Retinal pigment epithelial cell (primary cell): ENCODE data around the gene SAFB.
"Not testable (repeated sequence)": the region's sequence is repeated elsewhere in the genome, so short reads cannot be mapped to it uniquely, and the experiment has no call there.

Experiments
- DNase-seq: peaks from one replicate; pipeline ENCODE4 v3.0.0-alpha.2; 2010; ENCODE audit warnings: low read depth
- H3K4me3 ChIP-seq: 2 replicates; pipeline ENCODE4 v1.5.1; 2011; ENCODE audit warnings: mild to moderate bottlenecking, low read length, control low read depth, moderate library complexity
- CTCF ChIP-seq: conservative IDR thresholded peaks from 2 replicates; pipeline ENCODE4 v1.5.1; 2011; ENCODE audit warnings: low read depth, low read length, control low read depth, inconsistent platforms

The SAFB gene

GRCh38 chr19:5683177-5683886 is 60.4 kb downstream of the SAFB start:
- TF ChIP-seq CTCF: no peak
- DNase-seq: no peak
- H3K4me3 ChIP-seq: no peak overlapping the region

DNA sequence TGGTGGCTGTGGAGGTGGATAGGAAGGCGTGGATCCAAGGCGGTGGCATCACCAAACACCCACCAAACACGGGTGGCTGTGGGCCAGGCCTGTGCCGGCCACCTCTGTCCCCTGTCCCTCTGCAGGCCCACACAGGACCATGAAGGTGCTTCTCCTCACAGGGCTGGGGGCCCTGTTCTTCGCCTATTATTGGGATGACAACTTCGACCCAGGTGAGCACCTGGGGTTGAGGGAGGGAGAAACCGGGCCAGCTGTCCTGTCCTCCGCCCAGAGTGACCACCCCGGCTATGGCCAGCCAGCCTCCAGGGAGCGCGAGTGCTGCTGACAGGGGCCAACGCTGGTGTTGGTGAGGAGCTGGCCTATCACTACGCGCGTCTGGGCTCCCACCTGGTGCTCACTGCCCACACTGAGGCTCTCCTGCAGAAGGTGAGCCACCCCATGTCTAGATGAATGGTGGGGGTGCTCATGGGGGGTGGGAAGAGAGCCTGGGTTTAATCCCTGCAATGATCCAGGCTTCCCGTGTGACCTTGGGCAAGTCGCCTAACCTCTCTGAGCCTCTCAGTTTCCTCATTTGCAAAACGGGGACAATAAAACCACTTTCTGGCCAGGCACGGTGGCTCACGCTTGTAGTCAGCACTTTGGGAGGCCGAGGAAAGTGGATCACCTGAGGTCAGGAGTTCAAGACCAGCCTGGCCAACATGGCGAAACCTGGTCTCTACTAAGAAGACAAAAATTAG is 62.0 kb downstream of the SAFB start:
- no peak overlapping the region for H3K4me3 ChIP-seq
- TF ChIP-seq CTCF: no peak

GRCh38 chr19:5686326-5686646 is 63.4 kb downstream of the SAFB start:
- DNase-seq: no peak
- TF ChIP-seq CTCF: no peak
- peak overlapping the region; percentile 45 for H3K4me3 ChIP-seq

More for the DNA sequence above, 62.0 kb downstream of the SAFB start:
- DNase-seq: no peak

DNA sequence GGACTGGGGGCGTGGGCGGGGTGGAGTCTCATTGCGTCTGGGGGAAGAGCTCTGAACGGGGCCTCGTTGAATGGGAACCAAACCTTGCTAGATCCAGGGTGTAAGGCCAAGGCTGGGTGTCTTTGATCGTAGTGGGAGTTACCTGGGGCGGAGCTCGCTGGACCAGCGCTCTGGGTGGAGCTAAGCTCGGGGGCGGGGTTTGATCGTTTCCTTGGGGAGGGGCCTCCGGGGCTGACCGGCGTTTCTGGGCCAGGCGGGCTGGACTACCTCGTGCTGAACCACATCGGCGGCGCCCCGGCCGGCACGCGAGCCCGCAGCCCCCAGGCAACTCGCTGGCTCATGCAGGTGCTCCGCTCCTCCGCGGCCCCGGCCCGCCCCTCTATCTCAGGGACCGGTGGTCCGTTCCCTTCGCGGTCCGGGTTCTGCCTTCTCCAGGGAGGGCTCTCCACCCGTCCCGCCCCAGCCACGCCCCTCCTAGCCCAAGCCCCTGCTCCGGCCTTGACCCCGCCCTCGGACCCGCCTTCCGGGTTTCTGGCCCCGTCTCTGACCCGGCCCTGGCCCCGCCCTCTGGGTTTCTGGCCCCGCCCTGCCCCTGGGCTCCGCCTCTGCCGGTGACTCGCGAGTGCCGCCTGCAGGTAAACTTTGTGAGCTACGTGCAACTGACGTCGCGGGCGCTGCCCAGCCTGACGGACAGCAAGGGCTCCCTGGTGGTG is 63.9 kb downstream of the SAFB start:
- DNase-seq: peak; percentile 60
- TF ChIP-seq CTCF: peak; percentile 82
- peak overlapping the region; percentile 45 for H3K4me3 ChIP-seq

DNA sequence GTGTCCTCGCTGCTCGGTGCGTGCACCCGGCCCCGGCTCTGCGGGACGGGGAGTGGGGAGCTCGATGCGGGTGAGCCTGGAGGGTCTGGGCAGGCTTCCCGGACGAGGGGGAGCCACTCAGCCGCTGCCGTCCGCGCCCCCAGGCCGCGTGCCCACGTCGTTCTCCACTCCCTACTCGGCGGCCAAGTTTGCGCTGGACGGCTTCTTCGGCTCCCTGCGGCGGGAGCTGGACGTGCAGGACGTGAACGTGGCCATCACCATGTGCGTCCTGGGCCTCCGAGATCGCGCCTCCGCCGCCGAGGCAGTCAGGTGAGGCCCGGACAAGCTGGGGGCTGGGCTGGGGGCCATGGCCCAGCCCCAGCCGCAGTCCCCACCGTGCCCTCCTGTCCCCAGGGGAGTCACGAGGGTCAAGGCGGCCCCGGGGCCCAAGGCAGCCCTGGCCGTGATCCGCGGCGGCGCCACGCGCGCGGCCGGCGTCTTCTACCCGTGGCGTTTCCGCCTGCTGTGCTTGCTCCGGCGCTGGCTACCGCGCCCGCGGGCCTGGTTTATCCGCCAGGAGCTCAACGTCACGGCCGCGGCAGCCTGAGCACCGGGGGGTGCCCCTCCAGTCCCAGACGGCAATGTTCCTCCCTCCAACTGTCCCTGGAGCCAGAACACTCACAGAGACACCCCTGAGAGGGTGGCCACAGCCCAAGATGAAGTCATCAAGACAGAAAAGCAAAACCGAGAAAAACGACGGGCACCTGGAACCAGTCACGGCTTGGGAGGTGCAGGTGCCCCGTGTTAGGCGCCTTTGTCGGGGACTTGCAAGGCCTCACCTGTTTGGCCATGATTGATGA is 64.7 kb downstream of the SAFB start:
- TF ChIP-seq CTCF: no peak
- H3K4me3 ChIP-seq: peak overlapping the region; percentile 14
- DNase-seq: no peak

DNA sequence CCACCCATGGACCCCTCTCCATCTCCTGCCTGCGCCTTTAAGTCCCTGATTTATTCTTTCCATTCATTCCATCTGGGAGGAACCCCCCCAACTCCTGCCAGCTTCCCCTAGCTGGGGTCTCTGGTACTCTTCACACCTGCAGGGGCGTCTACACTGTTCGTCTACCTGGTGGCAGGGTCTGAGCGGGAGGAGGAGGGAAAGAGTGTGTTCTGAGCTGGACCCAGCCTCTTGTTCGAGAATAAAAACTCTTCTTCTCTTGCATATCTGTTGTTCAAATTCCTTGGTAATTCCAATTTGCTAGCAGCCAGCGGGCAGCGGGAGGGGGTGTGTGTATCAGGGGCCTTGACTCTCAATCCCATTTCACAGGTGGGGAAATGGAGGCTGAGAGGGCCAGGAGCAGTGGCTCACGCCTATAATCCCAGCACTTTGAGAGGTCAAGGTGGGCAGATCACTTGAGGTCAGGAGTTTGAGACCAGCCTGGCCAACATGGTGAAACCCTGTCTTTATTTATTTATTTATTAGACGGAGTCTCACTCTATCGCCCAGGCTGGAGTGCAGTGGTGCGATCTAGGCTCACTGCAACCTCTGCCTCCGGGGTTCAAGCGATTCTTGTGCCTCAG is 65.5 kb downstream of the SAFB start:
- DNase-seq, H3K4me3 ChIP-seq: not testable (repeated sequence)
